Upper lobe of right lung (tissue), 1 donor: Measurements from ENCODE around the gene PRKG1. TPM values are rescaled to one million over a fixed set of nuclear protein-coding genes. Genes with fewer than 3 reads are reported as not detected.

Experiments
- ATAC-seq: fragments of 200-7000 bp; cut with Tn5 transposase; one replicate; pipeline ENCODE4 v1.9.1; 2020; ENCODE audit warnings: mild to moderate bottlenecking, moderate library complexity
- DNase-seq: peaks from one replicate; pipeline ENCODE4 v3.0.0-alpha.2; 2020
- H3K27ac ChIP-seq: fragments of 200-600 bp; one replicate; pipeline ENCODE4 v1.8.0; 2022
- H3K27me3 ChIP-seq: fragments of 200-600 bp; one replicate; pipeline ENCODE4 v1.8.0; 2022; ENCODE audit warnings: mild to moderate bottlenecking
- H3K36me3 ChIP-seq: fragments of 200-600 bp; one replicate; pipeline ENCODE4 v1.8.0; 2022
- H3K4me1 ChIP-seq: fragments of 200-600 bp; one replicate; pipeline ENCODE4 v1.8.0; 2022
- H3K4me3 ChIP-seq: fragments of 200-600 bp; one replicate; pipeline ENCODE4 v1.8.0; 2022; ENCODE audit warnings: mild to moderate bottlenecking
- H3K9me3 ChIP-seq: fragments of 200-600 bp; one replicate; pipeline ENCODE4 v1.8.0; 2022
- intact Hi-C: fragments of 100-400 bp; cut with DNase I; formaldehyde crosslinking; loops from one replicate; pipeline ENCODE4 v1.11.0; 2022
- total RNA-seq: library from RNA; stranded (reverse); fragmentation: NEBNext Ultra II Directional; extraction: Animal tissue kit (Norgen Biotek cat#: 25700); gene quantifications from one replicate; pipeline ENCODE4 v1.2.1, GENCODE V29; 2021
- TF ChIP-seq, protein P1 (sequence below): fragments of 200-600 bp; IDR thresholded peaks from one replicate; pipeline ENCODE4 v1.8.0; 2022; ENCODE audit warnings: antibody characterized with exemption
- donor health status: DM: no; HTN: yes; CAD: no; lungs with severe emphysema.

PRKG1 gene
- total RNA-seq, 1 donor from 2014 or later: 30.0 TPM

DNA sequence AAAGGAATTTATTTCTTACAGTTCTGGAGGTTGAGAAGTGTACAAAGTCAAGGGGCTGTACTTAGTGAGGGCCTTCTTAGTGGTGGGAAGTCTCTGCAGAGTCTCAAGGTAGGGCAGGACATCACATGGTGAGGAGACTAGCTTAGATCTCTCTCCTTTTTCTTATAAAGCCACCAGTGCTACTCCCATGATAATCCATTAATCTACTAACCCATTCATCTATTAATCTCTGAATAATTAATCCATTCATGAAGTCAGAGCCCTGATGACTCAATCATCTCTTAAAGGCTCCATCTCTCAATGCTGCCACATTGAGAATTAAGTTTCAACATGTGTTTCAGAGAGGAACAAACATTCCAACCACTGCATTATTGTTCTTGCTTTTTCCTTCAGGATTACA lies 689.5 kb downstream of the PRKG1 start:
- Histone ChIP-seq H3K27me3 (no peaks in the 10 kb centered on the region), H3K9me3 (no peaks in the 10 kb centered on the region), H3K36me3 (no peaks in the 10 kb centered on the region), H3K4me1 (no peaks in the 10 kb centered on the region), H3K27ac (no peak overlapping the region), H3K4me3 (no peak overlapping the region)
- DNase-seq: no peak
- intact Hi-C loops: no loop called here
- TF ChIP-seq, protein P1, sequence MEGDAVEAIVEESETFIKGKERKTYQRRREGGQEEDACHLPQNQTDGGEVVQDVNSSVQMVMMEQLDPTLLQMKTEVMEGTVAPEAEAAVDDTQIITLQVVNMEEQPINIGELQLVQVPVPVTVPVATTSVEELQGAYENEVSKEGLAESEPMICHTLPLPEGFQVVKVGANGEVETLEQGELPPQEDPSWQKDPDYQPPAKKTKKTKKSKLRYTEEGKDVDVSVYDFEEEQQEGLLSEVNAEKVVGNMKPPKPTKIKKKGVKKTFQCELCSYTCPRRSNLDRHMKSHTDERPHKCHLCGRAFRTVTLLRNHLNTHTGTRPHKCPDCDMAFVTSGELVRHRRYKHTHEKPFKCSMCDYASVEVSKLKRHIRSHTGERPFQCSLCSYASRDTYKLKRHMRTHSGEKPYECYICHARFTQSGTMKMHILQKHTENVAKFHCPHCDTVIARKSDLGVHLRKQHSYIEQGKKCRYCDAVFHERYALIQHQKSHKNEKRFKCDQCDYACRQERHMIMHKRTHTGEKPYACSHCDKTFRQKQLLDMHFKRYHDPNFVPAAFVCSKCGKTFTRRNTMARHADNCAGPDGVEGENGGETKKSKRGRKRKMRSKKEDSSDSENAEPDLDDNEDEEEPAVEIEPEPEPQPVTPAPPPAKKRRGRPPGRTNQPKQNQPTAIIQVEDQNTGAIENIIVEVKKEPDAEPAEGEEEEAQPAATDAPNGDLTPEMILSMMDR: no peak
- no peak for ATAC-seq

GRCh38 chr10:51765284-51765971 lies 691.1 kb downstream of the PRKG1 start:
- Histone ChIP-seq H3K9me3 (no peaks in the 10 kb centered on the region), H3K27me3 (no peaks in the 10 kb centered on the region), H3K27ac (no peak overlapping the region), H3K4me3 (no peak overlapping the region), H3K4me1 (no peaks in the 10 kb centered on the region), H3K36me3 (no peaks in the 10 kb centered on the region)
- TF ChIP-seq, protein P1: no peak
- intact Hi-C loops: no loop called here
- no peak for ATAC-seq
- no peak for DNase-seq

GRCh38 chr10:51766423-51767102 lies 692.3 kb downstream of the PRKG1 start:
- no peak for ATAC-seq

GRCh38 chr10:51767103-51767763 lies 692.9 kb downstream of the PRKG1 start:
- Histone ChIP-seq H3K4me1 (no peaks in the 10 kb centered on the region), H3K4me3 (no peak overlapping the region), H3K27me3 (no peaks in the 10 kb centered on the region), H3K27ac (no peak overlapping the region), H3K9me3 (no peaks in the 10 kb centered on the region), H3K36me3 (no peaks in the 10 kb centered on the region)
- DNase-seq: no peak
- intact Hi-C loops: no loop called here
- no peak for ATAC-seq
- TF ChIP-seq, protein P1: no peak

More at GRCh38 chr10:51766423-51767102, 692.3 kb downstream of the PRKG1 start:
- Histone ChIP-seq H3K36me3 (no peaks in the 10 kb centered on the region), H3K27me3 (no peaks in the 10 kb centered on the region), H3K27ac (no peak overlapping the region), H3K9me3 (no peaks in the 10 kb centered on the region), H3K4me3 (no peak overlapping the region), H3K4me1 (no peaks in the 10 kb centered on the region)
- intact Hi-C loops: no loop called here
- DNase-seq: no peak
- TF ChIP-seq, protein P1: no peak

GRCh38 chr10:51768886-51769465 lies 694.7 kb downstream of the PRKG1 start:
- Histone ChIP-seq H3K27ac (no peak overlapping the region), H3K27me3 (no peaks in the 10 kb centered on the region), H3K4me3 (no peak overlapping the region), H3K9me3 (no peaks in the 10 kb centered on the region), H3K36me3 (no peaks in the 10 kb centered on the region), H3K4me1 (no peaks in the 10 kb centered on the region)
- DNase-seq (no peak), ATAC-seq (no peak)
- TF ChIP-seq, protein P1: no peak
- intact Hi-C loops: no loop called here
